GM18519 (cell line): ENCODE results near the gene SNX15.

Source experiments
- ATAC-seq: cut with Tn5 transposase; IDR thresholded peaks from one replicate; pipeline ENCODE4 v1.9.1; 2021; ENCODE audit warnings: mild to moderate bottlenecking, moderate library complexity; ENCODE audit not compliant: unreplicated experiment, low FRiP score

SNX15 gene

DNA sequence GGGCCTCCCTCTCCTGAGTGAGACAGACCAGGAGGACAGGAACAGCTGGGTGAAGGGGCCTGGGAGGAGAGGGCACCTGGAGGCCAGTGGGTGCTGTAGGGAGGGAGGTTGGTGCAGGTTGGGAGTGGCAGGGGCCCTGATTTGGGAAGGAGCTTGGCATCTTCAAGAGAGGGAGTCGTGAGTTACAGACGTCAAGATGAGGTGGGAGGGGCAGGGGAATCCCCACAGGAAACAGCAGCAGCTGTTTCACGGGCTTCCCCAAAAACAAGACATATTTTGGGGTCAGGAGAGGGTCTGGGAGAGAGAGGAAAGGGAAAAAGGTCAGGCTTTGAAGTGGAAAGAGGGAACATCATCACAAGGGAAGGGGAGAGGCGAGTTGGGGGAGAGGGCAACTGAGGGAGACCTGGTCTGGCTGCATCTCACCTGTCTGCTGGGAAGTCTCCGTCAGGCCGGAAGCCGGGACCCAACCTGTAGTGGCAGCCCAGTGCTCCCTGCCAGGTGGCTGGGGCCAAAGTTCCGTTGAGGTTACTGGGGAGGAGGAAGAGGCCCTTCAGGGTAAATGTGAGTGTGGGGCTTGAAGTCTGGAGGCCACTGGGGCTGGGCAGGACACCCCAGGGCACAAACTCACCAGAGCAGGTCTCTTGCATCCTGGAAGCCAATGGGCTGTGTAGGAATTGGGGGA lies 26.7 kb downstream of the SNX15 start:
- ATAC-seq, result no peak

DNA sequence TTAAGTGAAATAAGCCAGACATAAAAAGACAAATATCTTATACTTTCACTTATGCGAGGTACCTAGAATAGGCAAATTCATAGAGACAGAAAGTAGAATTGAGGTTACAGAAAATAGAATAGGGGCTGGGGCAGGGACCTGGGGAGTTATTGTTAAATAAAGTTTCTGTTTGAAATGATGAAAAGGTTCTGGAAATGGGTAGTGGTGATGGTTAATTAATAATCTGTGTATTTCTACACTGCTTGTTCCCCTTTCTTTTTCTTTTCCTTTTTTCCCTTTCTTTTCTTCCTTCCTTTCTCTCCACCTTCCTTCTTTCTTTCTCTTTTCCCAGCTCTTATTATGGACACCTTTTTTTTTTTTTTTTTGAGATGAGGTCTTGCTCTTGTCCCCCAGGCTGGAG lies 28.3 kb downstream of the SNX15 start:
- no peak for ATAC-seq

- ATAC-seq, result no peak
Measured at GRCh38 chr11:65056999-65057398, 29.8 kb downstream of the SNX15 start.

DNA sequence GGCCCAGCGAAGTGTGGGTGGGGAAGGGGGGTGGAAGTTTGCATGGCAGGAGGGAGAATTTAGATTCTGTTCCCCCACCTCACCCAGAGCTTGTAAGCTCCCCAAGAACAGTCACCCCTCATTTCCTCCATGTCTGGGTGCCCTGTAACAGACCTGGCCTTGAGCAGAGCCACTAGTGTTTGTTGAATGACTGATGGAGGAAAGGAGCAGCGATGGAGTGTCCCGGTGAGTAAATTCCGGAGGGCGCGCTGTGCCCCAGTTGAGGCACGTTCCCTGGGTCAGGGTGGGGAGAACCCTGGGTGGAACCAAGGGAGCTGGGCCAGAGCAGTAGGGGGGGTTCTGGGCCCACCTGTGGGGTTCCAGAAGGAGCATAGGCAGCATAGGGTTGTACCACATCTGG lies 30.3 kb downstream of the SNX15 start:
- no peak for ATAC-seq

- ATAC-seq, result no peak
Measured at GRCh38 chr11:65058012-65058411, 30.8 kb downstream of the SNX15 start.

DNA sequence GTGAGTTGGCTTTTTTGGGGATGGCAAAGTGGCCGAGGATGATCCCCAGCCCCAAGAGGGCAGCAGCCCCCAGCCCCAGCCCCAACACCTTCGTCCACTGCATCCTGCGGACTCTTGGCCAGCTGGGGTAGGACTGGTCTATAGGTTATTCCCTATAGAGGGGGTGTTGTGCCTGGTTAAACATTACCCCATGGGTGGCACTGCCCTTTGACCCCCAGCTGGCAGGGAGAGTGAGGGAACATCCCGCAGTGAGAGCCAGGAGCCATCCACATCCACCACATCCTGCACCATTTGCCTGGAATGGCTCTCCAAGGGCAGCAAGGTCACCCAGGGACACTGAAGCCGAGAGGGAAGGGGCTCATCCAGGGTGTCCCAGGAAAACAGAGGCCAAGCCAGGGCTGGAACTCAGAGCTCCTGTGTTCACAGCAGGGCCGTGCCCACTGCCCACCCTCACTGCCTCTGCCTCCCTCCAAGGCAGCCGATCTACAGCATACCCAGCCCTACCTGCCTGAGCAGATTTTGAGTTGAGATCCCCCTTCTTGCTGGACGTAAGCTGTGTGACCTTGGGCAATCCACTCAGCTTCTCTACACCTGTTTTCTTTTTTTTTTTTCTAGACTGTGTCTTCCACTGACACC lies 31.3 kb downstream of the SNX15 start, which contains the start of gene NAALADL1:
Gene NAALADL1 (minus strand): TSS at position 135 of the 636 bp plus-strand sequence. CDS start 32 bp downstream, at position 103.
- no peak for ATAC-seq

DNA sequence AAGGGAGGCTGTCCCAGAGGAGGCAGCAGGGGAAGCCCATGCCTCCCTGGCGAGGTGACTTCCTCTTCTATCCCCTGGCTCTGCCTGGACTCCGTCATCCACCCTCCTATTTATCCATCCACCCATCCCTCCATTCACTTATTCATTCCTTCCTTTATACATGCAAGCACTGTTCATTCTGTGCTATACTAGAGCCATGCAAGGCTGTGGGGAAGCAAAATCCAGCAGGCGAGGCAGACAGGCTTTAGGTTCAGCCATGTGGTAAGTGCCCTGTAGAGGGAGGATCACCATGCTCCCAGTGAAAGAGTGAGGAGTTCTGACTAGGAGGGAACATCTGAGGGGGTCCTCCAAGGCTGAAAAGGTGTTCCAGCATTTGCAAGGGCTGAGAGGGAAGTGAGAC lies 32.3 kb downstream of the SNX15 start:
- no peak for ATAC-seq

- no peak for ATAC-seq
Measured at GRCh38 chr11:65059959-65060824, 33.0 kb downstream of the SNX15 start.

DNA sequence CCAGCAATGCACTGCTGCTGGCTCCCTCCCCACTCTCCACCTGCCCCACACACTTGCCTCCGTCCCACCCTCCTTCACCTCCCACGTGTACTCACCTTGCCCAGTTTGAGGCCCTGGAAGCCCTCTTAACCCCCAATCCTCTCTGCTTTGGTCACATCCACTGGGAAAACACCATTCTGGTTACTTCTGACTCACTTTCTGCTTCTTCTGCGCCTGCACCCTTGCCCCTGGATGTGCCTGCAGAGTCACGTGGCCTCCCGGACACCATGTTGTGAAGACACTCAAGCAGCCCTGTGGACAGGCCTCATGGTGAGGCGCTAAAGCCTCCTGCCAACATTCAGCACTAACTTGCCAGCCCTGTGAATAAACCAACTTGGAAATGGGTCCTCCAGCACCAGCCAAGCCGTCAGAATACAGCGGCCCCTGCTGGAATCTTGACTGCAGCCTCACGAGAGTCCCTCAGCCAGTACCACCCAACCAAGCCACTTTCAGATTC lies 33.7 kb downstream of the SNX15 start:
- no peak for ATAC-seq

DNA sequence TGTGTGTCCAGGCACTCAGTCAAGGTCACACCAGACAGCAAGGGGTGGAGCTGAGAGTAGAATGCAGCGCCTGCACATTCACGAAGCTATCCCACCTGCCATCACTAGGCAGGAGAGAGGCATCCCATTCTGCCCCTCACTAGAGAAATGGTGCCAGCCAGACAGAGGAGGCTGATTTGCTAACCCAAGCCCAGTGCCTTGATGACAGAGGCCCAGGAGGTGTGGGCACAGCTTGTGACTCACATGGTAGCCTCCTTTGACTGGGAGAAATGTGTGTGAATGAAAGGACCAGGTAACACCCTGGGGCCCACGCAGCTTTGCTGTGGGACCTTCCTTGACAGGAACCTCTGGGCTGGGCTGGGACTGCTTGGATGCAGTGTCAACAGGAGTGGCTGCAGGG lies 36.3 kb downstream of the SNX15 start:
- ATAC-seq, result no peak

GRCh38 chr11:65064847-65065240 lies 37.6 kb downstream of the SNX15 start:
- ATAC-seq, result no peak

DNA sequence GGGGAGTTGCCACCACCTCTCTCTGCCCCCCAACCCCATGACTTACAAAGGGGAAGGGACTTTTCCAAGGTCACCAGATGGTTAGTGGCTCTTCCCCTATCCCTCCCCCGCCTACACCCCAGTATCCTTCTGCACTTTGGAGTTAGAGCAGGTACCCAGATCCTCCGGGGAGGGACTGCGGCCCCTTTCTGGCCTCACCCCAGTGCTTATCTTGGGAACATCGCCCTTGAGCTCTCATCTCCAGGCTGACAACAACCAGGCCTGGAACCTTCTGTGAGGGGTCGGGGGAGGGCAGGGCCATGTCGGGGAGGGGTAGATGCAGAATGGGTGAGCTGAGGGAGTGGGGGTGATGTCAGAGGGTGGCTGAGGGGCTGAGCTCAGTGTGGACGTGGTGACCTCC lies 38.6 kb downstream of the SNX15 start:
- no peak for ATAC-seq

DNA sequence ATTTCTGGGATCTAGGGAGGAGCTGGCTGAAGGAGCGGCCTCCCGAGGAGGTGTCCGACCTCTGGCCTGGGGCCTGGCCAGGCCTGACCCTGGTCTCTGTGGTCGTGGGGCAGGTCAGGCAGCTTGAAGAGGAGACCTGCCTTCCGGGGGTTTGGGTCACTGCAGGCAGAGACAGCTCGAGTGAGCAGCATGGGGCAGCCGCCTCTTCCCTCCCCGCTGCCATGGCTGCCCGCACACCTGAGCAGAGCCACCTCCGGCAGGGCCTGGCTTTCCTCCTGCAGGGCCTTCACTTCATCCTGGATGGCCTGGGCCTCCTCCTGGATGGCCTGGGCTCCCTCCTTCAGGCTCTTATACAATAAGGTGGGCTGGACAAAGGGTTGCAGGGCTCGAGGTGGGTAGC lies 39.1 kb downstream of the SNX15 start:
- ATAC-seq, result no peak

GRCh38 chr11:65066805-65067291 lies 39.6 kb downstream of the SNX15 start:
- ATAC-seq, result no peak

- ATAC-seq, result no peak
Measured at GRCh38 chr11:65067446-65067845, 40.2 kb downstream of the SNX15 start.

- no peak for ATAC-seq
Measured at GRCh38 chr11:65069217-65069616, 42.0 kb downstream of the SNX15 start.

DNA sequence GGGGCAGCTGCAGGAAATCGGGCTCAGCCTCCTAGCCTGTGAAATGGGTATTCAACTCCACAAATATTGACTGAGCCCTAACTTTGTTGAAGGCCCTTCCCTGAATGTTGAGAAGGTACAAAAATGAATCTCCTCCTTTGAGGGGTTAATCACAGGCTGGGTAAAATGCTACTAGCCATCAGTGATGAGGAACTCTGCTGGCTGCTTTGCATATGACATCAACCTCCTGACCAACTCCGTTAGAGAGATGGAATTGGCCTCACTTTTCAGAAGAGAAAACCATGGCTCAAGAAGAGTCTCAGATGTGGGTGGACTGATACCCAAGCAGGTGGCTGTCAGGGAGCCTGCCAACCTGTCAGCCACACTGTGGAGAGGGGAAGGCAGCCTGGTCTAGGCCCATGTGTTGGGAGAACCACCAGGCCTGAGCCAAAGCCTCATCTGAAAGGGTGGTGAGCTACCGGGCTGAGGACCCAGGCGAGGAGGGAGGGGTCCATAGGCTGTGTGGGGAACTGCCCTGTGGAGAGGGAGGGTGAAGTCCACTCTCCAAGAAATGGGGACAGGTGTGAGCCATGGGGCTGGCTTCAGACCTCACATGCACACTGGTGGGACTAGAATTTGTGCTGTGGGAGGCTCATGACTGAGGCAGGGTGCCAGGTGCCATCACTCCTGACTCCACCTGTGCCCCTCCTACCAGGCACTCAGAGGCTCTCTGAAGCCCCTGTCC lies 44.8 kb downstream of the SNX15 start:
- ATAC-seq, result no peak

DNA sequence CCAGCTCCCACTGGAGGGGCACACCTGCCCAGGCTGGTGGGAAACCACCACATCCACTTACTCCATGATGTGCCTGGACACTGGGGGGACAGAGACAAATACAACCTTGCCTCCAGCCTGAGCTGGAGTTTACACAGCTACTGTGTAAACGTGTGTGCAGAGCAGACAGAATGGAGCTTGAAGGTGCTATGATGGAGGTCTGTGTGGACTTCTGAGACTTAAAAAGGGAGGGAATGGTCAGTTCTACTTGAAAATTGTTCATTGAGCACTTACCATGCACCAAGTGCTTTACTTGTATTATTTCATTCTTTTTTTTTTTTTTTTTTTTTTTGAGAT lies 45.4 kb downstream of the SNX15 start:
- no peak for ATAC-seq

GRCh38 chr11:65077451-65077850 lies 50.2 kb downstream of the SNX15 start:
- no peak for ATAC-seq

DNA sequence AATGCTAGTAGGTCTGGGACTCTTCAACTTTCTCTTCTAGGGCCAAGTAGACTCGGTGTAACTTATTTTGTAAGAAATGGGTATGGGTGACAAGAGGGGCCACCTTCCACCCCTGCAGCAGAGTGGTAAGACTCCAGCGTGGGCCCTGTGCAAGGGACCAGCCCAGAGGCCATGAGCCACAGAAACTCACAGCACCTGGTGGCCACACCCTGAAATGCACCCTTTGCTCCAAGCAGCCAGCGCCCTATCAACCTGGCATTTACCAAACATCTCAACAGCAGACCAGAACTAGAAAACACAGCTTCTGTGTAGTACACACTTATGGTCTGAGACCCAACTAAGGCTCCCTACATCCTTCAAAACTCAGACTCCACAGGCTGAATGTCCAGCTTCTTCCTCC lies 50.9 kb downstream of the SNX15 start:
- no peak for ATAC-seq
